HG03469 (cell line): ENCODE results near the gene ST6GALNAC1.
"Not testable (repeated sequence)": the region's sequence is repeated elsewhere in the genome, so short reads cannot be mapped to it uniquely, and the experiment has no call there.

Experiments
- ATAC-seq: cut with Tn5 transposase; IDR thresholded peaks from one replicate; pipeline ENCODE4 v1.9.1; 2021; ENCODE audit warnings: mild to moderate bottlenecking, moderate library complexity, moderate number of reproducible peaks; ENCODE audit not compliant: unreplicated experiment

ST6GALNAC1 gene

GRCh38 chr17:76614064-76614759 lies 29.3 kb downstream of the ST6GALNAC1 start:
- ATAC-seq, result not testable (repeated sequence)

- ATAC-seq, result no peak
These were observed 30.3 kb downstream of the ST6GALNAC1 start for GRCh38 chr17:76612977-76613851.

GRCh38 chr17:76612465-76612864 lies 31.1 kb downstream of the ST6GALNAC1 start:
- ATAC-seq, result no peak

GRCh38 chr17:76611758-76612157 lies 31.8 kb downstream of the ST6GALNAC1 start:
- no peak for ATAC-seq

- ATAC-seq, result not testable (repeated sequence)
These were observed 32.3 kb downstream of the ST6GALNAC1 start for GRCh38 chr17:76611080-76611749.

GRCh38 chr17:76606685-76607084 lies 36.9 kb downstream of the ST6GALNAC1 start:
- not testable (repeated sequence) for ATAC-seq

GRCh38 chr17:76601065-76601464 lies 42.5 kb downstream of the ST6GALNAC1 start:
- no peak for ATAC-seq

- no peak for ATAC-seq
These were observed 43.7 kb downstream of the ST6GALNAC1 start for GRCh38 chr17:76599694-76600460.

- ATAC-seq, result no peak
These were observed 45.5 kb downstream of the ST6GALNAC1 start for GRCh38 chr17:76598004-76598439.

- no peak for ATAC-seq
These were observed 46.2 kb downstream of the ST6GALNAC1 start for GRCh38 chr17:76597156-76598003.

GRCh38 chr17:76594690-76595089 lies 48.9 kb downstream of the ST6GALNAC1 start:
- ATAC-seq, result no peak

- ATAC-seq, result no peak
These were observed 49.6 kb downstream of the ST6GALNAC1 start for GRCh38 chr17:76593959-76594358.

- no peak for ATAC-seq
These were observed 50.2 kb downstream of the ST6GALNAC1 start for GRCh38 chr17:76593384-76593826.

- no peak for ATAC-seq
These were observed 55.4 kb downstream of the ST6GALNAC1 start for GRCh38 chr17:76588182-76588581.

- no peak for ATAC-seq
These were observed 56.6 kb downstream of the ST6GALNAC1 start for GRCh38 chr17:76586741-76587487.

GRCh38 chr17:76585649-76586593 lies 57.6 kb downstream of the ST6GALNAC1 start, which contains the start of gene ST6GALNAC2:
Gene ST6GALNAC2 (minus strand): TSS chr17:76585860. CDS start chr17:76585808, 52 bp downstream.
- ATAC-seq, result no peak

GRCh38 chr17:76585033-76585648 lies 58.4 kb downstream of the ST6GALNAC1 start:
- ATAC-seq, result no peak
